NCI-H748 (cell line): Measurements from ENCODE around the gene ZNF503.

Source experiments
- DNase-seq: peaks from one replicate; lab custom pipeline; 2025; ENCODE audit not compliant: unreplicated experiment; lab: John Stamatoyannopoulos, UW

The ZNF503 gene, protein sequence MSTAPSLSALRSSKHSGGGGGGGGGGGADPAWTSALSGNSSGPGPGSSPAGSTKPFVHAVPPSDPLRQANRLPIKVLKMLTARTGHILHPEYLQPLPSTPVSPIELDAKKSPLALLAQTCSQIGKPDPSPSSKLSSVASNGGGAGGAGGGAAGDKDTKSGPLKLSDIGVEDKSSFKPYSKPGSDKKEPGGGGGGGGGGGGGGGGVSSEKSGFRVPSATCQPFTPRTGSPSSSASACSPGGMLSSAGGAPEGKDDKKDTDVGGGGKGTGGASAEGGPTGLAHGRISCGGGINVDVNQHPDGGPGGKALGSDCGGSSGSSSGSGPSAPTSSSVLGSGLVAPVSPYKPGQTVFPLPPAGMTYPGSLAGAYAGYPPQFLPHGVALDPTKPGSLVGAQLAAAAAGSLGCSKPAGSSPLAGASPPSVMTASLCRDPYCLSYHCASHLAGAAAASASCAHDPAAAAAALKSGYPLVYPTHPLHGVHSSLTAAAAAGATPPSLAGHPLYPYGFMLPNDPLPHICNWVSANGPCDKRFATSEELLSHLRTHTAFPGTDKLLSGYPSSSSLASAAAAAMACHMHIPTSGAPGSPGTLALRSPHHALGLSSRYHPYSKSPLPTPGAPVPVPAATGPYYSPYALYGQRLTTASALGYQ

DNA sequence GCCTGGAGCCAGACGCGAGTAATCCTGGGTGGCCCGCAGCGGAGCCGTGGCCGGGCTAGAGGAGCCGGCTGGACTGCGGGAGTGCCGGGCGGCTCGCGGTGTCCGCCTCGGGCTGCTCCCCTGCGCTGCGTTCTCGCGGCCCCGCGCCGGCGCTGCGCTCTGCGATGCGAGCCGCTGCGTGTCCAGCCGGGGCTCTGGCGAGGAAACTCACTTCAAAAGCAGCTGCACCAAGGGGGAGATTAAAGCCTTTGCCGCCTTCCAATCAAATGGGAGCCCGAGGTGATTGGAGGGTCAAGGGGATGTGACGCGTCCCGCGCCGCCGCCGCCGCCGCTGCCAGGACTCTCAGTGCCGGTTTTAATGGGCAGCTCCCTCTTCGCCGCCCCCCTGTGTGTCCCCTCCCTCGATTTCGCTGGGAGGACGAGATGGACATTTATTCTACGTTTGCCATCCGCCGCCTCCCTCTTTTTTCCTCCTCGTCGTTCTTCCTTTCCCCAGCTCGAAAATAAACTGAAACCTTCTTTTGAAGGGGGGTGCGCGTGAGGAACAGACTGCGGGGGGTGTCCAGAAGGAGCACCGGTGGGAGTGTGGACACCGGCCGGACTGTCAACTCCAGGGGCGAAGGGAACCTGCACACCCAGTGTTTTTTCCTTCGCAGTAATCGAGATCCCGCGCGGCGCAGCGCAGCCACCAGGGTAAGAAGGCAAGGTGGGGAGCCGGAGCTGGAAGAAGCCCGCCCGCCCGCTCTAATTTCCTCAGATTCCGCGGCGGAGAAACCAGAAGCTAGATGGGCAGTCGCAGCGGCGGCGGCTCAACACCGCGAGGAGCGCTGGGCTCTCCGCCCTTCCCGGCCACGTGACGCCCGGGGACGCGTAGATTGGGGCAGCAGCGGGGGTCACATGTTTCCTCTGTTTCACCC, at the start of gene ZNF503:
TSS of gene ZNF503 (minus strand) at position 196 of the 917 bp plus-strand sequence. CDS start 345 bp downstream, outside the sequence.
- DNase-seq, result peak; percentile 98

DNA sequence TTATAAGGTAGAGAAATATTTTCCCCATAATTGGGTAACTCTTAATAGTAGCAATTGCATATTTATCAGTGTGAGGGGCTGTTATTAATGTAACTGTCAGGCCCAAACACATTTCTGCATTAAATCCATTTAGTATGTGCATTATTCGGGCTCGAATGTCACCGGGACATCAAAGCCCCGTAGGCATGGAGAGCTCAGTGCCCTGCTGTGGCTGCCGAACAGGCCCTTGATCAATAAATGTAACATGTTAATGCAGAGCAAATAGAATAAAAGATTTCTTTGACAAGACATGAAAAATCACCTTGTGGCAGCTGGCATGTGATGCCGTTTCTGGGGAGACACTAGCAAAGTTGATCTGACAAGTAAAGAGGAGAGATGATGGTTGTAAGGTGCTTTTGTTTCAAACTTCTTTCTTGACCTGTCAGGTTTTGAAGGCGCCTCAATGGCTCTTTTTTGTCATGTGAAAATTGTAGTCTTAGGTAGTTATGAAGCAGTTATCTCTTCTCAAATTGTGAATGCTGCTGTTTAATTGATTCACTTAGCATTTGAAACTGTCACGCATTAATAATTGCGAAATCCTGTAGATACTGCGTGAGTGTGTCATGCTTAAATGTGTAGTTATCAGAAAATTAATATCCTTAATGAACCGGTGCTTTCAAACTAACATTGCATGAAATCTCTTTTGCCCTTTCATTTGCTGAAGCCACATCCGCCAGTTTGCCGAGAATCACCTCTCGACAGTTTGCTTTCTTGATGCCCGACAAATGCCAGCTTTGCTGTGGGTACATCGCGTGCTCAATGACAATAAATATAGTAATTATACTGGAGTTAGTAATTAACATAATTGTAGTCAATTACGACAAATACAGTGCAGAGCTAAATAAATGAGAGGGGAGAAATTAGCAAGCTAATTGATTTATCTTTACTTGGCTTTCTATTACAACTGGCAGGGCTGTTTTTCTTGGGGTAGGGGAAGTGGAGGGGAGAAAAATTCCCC, 49.4 kb upstream of the ZNF503 start:
- peak; percentile 53 for DNase-seq

DNA sequence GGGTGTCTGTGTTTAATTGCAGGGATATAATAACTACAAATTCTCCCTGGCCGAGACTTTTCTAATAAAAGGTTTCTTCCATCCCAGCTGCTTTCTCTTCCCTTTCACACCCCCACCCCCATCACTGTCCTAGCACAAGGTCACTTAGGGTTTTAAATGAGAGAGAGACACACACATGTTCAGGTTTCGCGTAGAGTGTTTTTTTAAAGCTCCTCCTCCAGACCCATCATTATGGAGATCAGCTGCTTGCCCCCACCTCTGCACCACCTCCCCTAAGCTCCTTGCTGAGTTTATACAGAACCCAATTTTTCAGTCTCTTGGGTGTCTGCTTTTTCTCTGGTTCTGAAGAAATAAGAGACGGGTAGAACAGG, 48.5 kb upstream of the ZNF503 start:
- DNase-seq, result peak; percentile 73

DNA sequence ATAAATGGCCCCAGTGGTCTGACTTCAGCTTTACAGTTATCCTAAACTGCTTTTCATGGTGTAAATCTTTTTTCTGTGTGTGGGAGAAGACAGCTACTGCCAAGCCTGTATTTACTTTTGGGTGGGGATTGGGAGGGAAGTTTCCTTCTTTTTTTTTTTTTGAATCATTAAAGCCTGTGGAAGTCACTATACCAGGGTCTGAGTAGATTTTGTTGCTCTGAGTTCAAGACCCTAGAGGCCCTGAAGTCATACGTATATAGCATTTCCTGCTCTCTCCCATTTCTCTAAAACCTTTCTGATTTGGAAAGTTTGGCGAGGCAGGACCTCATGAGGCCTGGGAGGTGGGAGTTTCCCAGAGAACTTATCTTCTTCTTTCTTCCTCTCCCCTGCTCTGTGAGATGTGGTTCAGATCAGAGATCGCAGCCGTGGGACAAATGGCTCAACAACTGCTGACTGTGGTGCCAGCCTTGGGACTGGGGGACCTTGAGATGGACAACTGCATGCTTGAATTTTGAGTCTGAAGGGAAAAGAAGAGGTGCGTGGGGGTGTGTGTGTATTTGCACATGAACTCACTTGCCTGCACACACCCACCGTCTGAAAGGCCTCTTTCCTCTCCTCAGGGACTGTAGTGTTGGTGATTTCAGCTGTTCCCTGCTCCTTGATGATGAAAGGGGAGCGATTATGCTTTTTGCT, 48.0 kb upstream of the ZNF503 start:
- peak; percentile 73 for DNase-seq

DNA sequence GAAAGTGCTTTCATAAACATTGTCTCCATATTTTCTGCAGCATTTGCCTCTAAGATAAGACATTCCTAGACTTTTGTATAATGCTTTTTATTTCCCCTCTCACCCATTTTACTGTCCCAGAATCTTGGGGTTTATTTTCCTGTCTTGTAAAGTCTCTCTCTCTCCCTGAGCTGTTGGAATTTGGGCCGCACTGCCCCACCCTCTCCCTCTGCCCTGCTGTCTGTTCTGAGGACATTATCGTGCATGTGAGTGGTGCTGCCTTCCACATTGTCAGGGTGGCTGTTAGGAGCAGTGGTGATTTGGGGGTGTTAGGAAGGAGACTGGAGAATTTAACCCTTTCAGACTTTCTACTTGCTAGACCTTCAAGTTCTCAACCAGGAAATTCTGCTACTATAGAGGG, 46.6 kb upstream of the ZNF503 start:
- DNase-seq, result no peak

DNA sequence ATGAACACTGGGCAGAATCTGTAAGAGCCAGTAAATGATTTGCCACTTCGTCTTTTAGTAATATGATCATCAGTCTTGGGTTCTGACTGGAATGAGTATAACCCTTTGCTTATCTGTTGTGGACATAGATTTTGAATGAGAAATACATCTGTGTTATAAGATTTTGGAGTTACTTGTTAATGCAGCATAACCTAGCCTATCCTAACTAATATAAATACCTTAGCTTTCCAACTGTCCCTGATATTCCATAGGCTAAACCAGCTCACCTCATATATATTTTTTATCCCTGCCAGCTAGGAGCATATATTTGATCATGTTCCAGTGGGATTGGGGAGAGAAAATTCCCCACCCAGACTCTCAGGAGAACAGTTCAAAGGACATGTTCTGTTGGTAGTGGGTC, 44.9 kb upstream of the ZNF503 start:
- no peak for DNase-seq

DNA sequence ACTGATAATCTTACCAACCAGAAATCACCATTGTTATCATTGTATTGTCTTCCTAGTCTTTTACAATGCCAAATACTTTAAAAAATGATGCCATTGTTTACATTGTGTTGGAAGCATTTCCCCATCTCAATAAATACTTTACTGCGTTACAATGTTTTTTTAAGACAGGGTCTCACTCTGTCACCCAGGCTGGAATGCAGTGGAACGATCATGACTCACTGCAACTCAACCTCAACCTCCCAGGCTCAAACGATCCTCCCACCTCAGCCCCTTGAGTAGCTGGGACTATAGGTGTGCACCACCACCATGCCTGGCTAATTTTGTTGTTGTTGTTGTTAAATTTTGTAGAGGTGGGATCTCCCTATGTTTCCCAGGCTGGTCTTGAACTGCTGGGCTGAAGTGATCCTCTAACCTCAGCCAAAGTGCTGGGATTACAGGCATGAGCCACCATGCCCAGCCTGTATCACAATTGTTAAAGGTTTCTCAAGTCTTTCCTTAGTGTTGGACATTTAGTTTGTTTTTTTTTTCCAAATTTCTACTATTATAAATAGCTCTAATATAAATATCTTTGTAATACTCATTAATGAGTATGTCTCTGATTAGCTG, 43.3 kb upstream of the ZNF503 start:
- no peak for DNase-seq

DNA sequence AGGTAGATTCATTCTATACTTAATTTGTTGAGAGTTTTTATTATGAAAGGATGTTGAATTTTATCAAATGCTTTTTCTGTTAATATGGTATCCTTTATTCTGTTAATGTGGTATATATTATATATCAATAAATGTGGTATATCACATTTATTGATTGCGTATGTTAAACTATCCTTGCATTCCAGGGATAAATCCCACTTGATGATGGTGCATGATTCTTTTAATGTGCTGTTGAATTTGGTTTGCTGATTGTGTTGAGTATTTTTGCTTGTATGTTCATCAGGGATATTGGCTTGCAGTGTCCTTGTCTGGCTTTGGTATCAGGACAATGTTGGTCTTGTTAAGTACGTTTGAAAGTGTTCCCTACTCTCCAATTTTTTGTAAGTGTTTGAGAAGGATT, 41.8 kb upstream of the ZNF503 start:
- DNase-seq, result no peak

DNA sequence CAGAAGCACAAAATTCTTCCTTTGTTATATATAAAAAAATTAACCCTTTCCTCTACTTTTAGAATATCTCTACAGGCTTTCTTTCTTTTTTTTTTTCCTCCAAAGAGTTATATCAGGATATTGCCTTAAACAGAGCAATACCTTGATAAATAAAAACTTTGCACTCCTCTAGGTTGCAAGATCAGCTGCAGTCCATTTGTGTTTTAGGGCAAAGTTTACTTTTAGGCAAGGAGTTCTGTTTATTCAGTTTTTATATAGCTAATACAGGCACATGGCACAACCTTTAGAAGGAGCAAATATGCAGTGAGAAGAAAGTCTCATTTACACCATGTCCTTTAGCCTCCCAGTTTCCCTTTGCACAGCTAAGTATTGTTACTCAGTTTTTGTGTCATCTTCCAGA, 40.1 kb upstream of the ZNF503 start:
- DNase-seq, result no peak

DNA sequence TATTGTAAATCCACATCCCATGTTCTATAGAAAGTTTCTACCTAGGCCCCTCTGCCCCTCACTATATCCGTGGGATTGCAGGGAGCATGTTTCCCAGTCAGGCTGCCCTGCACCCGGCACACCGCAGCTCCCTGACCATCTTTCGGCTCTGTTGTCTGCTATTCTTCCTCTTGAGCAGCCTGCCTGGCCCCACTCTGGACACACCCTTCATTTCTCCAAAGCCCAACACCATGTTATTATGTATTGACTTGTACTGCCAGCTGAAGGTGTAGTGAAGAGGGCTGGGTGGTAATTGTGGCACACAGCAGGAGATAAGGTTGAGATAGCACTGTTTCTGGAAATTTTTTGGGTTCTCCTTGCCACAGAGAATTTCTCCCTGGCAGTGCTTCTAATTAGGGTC, 39.6 kb upstream of the ZNF503 start:
- DNase-seq, result peak; percentile 12

DNA sequence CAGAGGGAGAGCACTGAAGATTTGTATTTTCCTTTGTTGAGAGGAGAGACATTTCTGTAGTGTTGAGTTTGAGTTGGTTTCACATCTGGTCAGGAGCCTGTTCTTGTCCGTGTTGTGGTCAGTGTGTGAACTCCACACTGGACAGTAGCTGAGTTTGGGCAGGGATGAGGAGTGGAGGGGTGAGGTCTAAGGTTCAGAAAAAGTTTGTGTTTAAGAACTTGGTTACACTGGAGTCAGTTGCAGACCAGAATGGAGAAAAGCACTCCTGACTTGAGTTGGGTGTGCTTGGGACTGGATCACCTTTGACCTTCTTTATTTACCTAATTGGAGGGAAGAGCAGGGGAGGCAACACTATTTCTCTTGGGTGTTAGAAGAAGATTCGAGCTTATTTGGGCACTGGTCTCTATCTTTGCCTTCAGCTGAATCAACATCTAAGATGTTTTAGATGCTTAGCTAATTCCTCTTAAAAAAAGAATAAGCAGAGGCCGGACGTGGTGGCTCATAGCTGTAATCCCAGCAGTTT, 38.8 kb upstream of the ZNF503 start:
- no peak for DNase-seq

DNA sequence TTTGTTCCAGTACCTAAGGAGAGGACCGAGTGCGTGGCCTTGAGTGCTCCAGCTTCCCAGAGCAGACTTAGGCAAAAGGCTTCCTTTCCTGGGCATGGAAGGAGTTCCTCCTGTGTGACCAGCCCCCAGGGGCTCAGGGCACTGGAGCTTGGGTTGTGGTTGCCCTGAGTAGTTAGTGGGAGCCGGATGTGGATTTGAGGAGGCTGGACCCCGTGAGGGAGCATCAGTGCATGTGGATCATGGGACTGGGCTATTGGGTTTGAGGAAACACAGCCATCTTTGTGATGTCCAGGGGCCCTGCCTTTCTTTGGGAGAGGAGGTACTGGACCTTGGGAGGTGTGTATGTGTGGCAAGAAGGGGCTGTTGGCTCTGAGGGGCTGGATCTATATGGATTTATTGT, 38.2 kb upstream of the ZNF503 start:
- DNase-seq, result no peak

DNA sequence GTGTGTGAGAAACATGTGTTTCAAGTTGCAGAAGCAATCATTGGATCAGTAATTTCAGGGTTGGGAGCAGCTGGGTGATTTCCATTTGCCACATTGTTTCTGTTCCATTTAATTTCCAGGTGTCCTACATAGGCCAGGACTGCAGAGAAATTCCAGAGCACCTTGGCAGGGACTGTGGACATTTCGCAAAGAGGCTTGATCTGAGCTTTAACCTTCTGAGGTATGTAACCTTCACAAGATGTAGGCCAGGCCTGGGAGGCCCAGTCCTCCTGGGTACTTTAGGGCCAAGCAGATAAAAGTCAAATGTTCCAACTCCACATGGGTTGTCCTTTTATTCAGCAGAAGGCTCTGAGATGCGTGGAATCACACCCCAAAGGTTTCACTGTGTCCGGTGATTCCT, 36.7 kb upstream of the ZNF503 start:
- no peak for DNase-seq

DNA sequence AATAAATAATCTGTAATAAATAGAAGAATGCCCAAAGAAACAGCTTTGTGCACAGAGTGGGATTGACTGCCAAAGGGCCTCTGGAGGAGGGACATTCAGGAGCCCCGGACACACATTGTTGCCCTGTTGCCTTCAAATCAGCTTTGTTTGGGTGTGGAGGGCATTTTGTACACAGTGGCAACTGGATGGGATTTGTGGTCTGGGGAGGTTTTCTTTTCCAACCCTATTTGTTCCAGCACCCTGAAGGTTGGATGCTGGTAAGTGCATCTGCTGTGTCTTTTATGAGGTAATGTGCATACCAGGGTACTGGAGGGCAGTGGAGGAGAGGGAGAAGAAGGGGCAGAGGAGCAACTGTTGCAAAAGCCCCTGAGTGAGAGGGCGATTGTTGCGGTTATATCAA, 36.1 kb upstream of the ZNF503 start:
- DNase-seq, result no peak

DNA sequence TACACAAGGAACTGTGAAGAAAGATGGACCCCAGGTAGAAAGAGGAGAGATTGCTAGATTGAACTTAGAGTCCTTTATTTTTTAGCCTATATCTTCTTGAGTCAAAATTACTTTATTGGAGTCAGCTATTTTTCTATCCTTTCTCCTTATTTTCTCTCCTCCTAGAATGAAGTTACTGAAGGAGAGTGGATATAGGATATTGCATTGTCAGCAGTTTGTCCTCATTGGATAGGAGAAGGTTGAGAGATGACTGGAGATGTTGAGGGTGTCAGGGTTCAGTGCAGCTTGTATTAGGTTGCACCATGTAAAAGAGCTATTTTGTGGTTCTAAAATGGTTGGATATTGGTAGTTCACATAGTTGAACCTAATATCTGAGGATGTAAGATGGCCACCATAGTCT, 35.3 kb upstream of the ZNF503 start:
- no peak for DNase-seq

DNA sequence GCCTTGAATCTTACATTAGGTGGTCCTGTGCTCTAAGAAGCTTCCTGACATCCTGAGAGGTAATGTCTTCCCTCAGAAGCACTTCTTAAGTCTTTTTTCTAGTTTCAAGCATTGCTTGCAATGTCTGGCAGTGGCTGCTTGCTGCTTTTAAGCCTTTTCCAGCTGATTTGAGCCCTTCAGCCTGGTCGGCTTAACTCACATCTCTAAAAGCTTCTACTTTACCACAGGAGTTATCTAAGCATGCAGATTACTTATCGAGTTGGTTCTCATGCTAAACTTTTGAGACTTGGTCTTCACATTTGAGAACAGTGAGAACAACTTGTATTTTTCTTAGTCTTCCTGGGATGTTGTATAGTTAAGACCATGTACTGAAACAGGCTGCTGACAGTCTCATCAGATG, 33.7 kb upstream of the ZNF503 start:
- no peak for DNase-seq

DNA sequence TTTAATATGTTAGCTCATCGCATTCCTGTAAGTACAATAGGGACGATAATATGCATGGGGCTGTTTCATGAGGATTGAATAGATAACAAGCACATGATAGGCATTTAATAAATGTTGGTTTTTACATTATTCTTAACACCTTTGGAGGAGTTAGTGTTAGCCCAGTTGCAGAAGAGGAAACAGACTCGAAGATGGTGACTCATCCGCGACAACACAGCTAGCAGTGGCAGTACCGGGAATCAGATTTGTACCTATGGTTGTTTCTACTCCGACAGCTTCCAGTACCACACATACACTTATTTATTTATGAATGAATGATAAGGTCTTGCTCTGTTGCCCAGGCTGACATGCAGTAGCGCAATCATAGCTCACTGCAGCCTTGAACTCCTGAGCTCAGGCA, 32.7 kb upstream of the ZNF503 start:
- DNase-seq, result no peak

DNA sequence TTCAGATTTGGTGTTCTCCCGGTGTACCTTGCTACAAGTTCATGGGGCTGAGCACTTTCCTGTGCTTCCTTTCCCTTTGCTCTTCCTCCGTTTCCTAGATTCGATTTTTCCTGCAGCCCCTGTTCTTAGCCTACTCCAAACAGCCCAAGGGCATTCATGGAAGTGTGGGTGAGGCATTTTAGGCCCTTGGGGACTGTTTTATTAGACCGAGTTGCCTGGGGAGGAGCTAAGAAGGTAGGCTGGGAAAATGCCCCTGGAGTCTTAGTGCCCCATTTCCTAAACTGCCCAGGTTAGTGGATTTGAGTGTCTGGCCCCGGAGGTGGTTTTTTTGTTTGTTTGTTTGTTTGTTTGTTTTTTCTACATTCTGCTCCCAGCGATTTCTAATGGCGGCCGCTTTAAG, 31.7 kb upstream of the ZNF503 start:
- DNase-seq, result no peak

DNA sequence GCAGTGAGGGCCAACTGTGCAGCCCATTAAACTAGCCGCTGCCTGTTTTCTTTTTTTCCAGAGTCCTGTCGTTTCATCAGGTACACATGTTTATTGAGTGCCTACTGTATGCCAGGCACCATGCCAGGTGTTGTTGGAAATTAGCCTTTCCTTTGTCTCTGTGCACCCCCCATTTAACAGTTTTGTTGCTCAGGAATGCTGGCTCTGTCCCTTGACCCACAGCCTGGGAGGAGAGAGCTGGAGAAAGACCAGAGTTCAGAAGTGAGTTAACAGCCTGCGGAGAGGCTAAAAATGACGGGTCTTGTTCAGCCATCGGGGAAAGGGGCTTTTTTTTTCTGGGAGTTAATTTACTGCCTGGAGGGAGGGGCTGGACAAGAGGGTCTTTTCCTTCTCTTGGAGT, 31.2 kb upstream of the ZNF503 start:
- DNase-seq, result no peak
